CD8-positive, alpha-beta memory T cell (primary cell): ENCODE data around the gene KIF6. TPM values are rescaled to one million over a fixed set of nuclear protein-coding genes. Genes with fewer than 3 reads are reported as not detected.

Source experiments
- CTCF ChIA-PET: fragments of 350-600 bp; sonication (Branson Sonifier 250); formaldehyde crosslinking; loops from one replicate; lab custom pipeline; 2021; ENCODE audit warnings: antibody characterized with exemption; lab: Charles Lee
- POLR2A ChIA-PET: fragments of 350-600 bp; sonication (Branson Sonifier 250); formaldehyde crosslinking; loops from one replicate; lab custom pipeline; 2021; ENCODE audit warnings: antibody characterized with exemption; lab: Charles Lee
- DNase-seq, 5 donors: peaks; one replicate each; pipeline versions ENCODE4 v3.0.0 to v3.0.0-alpha.2; 2020 to 2022; ENCODE audit warnings: mixed read lengths in 1 of 5
- H3K27ac ChIP-seq: one replicate; pipeline ENCODE4 v1.7.0; 2013; ENCODE audit warnings: low read depth, mild to moderate bottlenecking, low read length, moderate library complexity
- H3K27me3 ChIP-seq: 2 replicates; pipeline ENCODE4 v1.7.0; 2013; ENCODE audit warnings: low read length, mild to moderate bottlenecking; ENCODE audit not compliant: insufficient read depth, poor library complexity, severe bottlenecking
- H3K36me3 ChIP-seq: 2 replicates; pipeline ENCODE4 v1.7.0; 2013; ENCODE audit warnings: mild to moderate bottlenecking, low read length, moderate library complexity; ENCODE audit not compliant: insufficient read depth
- H3K4me1 ChIP-seq: 2 replicates; pipeline ENCODE4 v1.7.0; 2013; ENCODE audit warnings: mild to moderate bottlenecking, low read length, moderate library complexity; ENCODE audit not compliant: insufficient read depth
- H3K4me3 ChIP-seq: 2 replicates; pipeline ENCODE4 v1.7.0; 2013; ENCODE audit warnings: mild to moderate bottlenecking, low read length
- H3K9me3 ChIP-seq: 2 replicates; pipeline ENCODE4 v1.7.0; 2013; ENCODE audit warnings: mild to moderate bottlenecking, low read length
- H3K27ac Mint-ChIP-seq, 8 donors: one replicate each; pipeline ENCODE4 v1.8.0; 2020 to 2021; ENCODE audit warnings: mixed read lengths in 8 of 8, mild to moderate bottlenecking in 6 of 8, inconsistent platforms in 3 of 8, moderate library complexity in 3 of 8
- H3K27me3 Mint-ChIP-seq, 2 donors: one replicate each; pipeline ENCODE4 v1.8.0; 2020 to 2021; ENCODE audit warnings: mixed read lengths in 2 of 2, mild to moderate bottlenecking in 1 of 2, moderate library complexity in 1 of 2
- H3K36me3 Mint-ChIP-seq, 3 donors: one replicate each; pipeline ENCODE4 v1.8.0; 2020 to 2021; ENCODE audit warnings: mixed read lengths in 3 of 3, inconsistent platforms in 1 of 3, mild to moderate bottlenecking in 1 of 3
- H3K4me1 Mint-ChIP-seq, 3 donors: one replicate each; pipeline ENCODE4 v1.8.0; 2020 to 2021; ENCODE audit warnings: mixed read lengths in 3 of 3, inconsistent platforms in 1 of 3, mild to moderate bottlenecking in 1 of 3
- H3K4me3 Mint-ChIP-seq, 7 donors: one replicate each; pipeline ENCODE4 v1.8.0; 2020 to 2021; ENCODE audit warnings: mixed read lengths in 7 of 7, mild to moderate bottlenecking in 6 of 7, moderate library complexity in 4 of 7, inconsistent platforms in 2 of 7
- H3K9me3 Mint-ChIP-seq, 5 donors: one replicate each; pipeline ENCODE4 v1.8.0; 2020 to 2022; ENCODE audit warnings: mixed read lengths in 5 of 5, mild to moderate bottlenecking in 3 of 5, moderate library complexity in 2 of 5, inconsistent platforms in 1 of 5
- polyA plus RNA-seq: library from polyadenylated mRNA; unstranded; fragments of 300-500 nt; fragmentation: Illumina TruSeq; gene quantifications from one replicate; pipeline ENCODE4 v1.2.3, GENCODE V29; 2021
- total RNA-seq, 2 experiments: library from RNA; stranded (reverse); gene quantifications; one replicate each; pipeline ENCODE4 v1.2.3, GENCODE V29; 2021

The KIF6 gene
- total and polyA plus RNA-seq, 3 experiments from 2014 or later: 0.22 TPM; not detected in 1

- no peaks in the 10 kb centered on the region for H3K36me3 ChIP-seq
- H3K27me3 Mint-ChIP-seq: peaks cover 0 to 10% of the 10 kb centered on the region in 2 donors
- no peak overlapping the region for H3K27ac Mint-ChIP-seq
- H3K9me3 ChIP-seq: no peaks in the 10 kb centered on the region
- no peaks in the 10 kb centered on the region for H3K4me1 ChIP-seq
- DNase-seq: no peak
- no peak overlapping the region for H3K27ac ChIP-seq
- no peaks in the 10 kb centered on the region for H3K36me3 Mint-ChIP-seq
- no peaks in the 10 kb centered on the region for H3K4me1 Mint-ChIP-seq
- ChIA-PET CTCF (no interaction called here), POLR2A (no interaction called here)
- no peaks in the 10 kb centered on the region for H3K27me3 ChIP-seq
- no peak overlapping the region for H3K4me3 ChIP-seq
- peaks cover 0 to 2% (median 0%) of the 10 kb centered on the region in 5 donors for H3K9me3 Mint-ChIP-seq
- no peak overlapping the region for H3K4me3 Mint-ChIP-seq
Measured at GRCh38 chr6:39590871-39591393, 134.3 kb downstream of the KIF6 start.

- no peak overlapping the region for H3K27ac ChIP-seq
- no peaks in the 10 kb centered on the region for H3K9me3 ChIP-seq
- Mint-ChIP-seq H3K4me3 (no peak overlapping the region), H3K27me3 (peaks cover 3 to 7% of the 10 kb centered on the region in 2 donors), H3K4me1 (no peaks in the 10 kb centered on the region), H3K9me3 (peaks cover 0 to 2% (median 0%) of the 10 kb centered on the region in 5 donors), H3K36me3 (no peaks in the 10 kb centered on the region), H3K27ac (no peak overlapping the region)
- no peak for DNase-seq
- no peaks in the 10 kb centered on the region for H3K4me1 ChIP-seq
- POLR2A ChIA-PET: no interaction called here
- no peak overlapping the region for H3K4me3 ChIP-seq
- CTCF ChIA-PET: no interaction called here
- no peaks in the 10 kb centered on the region for H3K36me3 ChIP-seq
- no peaks in the 10 kb centered on the region for H3K27me3 ChIP-seq
Measured at GRCh38 chr6:39587080-39587479, 138.1 kb downstream of the KIF6 start.

- Mint-ChIP-seq H3K4me3 (no peak overlapping the region), H3K27ac (no peak overlapping the region), H3K36me3 (no peaks in the 10 kb centered on the region), H3K27me3 (peaks cover 3 to 8% of the 10 kb centered on the region in 2 donors), H3K9me3 (no peaks in the 10 kb centered on the region), H3K4me1 (no peaks in the 10 kb centered on the region)
- H3K27ac ChIP-seq: no peak overlapping the region
- no peak overlapping the region for H3K4me3 ChIP-seq
- H3K4me1 ChIP-seq: no peaks in the 10 kb centered on the region
- ChIA-PET CTCF (no interaction called here), POLR2A (no interaction called here)
- no peaks in the 10 kb centered on the region for H3K9me3 ChIP-seq
- no peaks in the 10 kb centered on the region for H3K27me3 ChIP-seq
- no peak for DNase-seq
- H3K36me3 ChIP-seq: no peaks in the 10 kb centered on the region
Measured at GRCh38 chr6:39585641-39586040, 139.6 kb downstream of the KIF6 start.

GRCh38 chr6:39577446-39578165 is 147.6 kb downstream of the KIF6 start:
- no peaks in the 10 kb centered on the region for H3K9me3 ChIP-seq
- Mint-ChIP-seq H3K4me3 (no peak overlapping the region), H3K27ac (no peak overlapping the region), H3K36me3 (no peaks in the 10 kb centered on the region), H3K4me1 (no peaks in the 10 kb centered on the region), H3K27me3 (peaks cover 0 to 9% of the 10 kb centered on the region in 2 donors), H3K9me3 (peaks cover 0 to 3% (median 0%) of the 10 kb centered on the region in 5 donors)
- H3K27me3 ChIP-seq: no peaks in the 10 kb centered on the region
- ChIA-PET CTCF (interaction anchor here (1.5 kb wide), 1 partner anchor 36 kb away, joined by 3 read pairs; no protein-coding TSS in a partner anchor), POLR2A (no interaction called here)
- no peaks in the 10 kb centered on the region for H3K36me3 ChIP-seq
- H3K4me3 ChIP-seq: no peak overlapping the region
- H3K4me1 ChIP-seq: no peaks in the 10 kb centered on the region
- DNase-seq: no peak
- H3K27ac ChIP-seq: no peak overlapping the region

- ChIA-PET CTCF (interaction anchor here (1.5 kb wide), 1 partner anchor 36 kb away, joined by 3 read pairs; no protein-coding TSS in a partner anchor), POLR2A (no interaction called here)
- no peaks in the 10 kb centered on the region for H3K27me3 ChIP-seq
- DNase-seq: no peak
- no peaks in the 10 kb centered on the region for H3K4me1 ChIP-seq
- no peaks in the 10 kb centered on the region for H3K4me1 Mint-ChIP-seq
- H3K27ac Mint-ChIP-seq: no peak overlapping the region
- H3K4me3 Mint-ChIP-seq: no peak overlapping the region
- peaks cover 0 to 9% of the 10 kb centered on the region in 2 donors for H3K27me3 Mint-ChIP-seq
- no peak overlapping the region for H3K27ac ChIP-seq
- H3K4me3 ChIP-seq: no peak overlapping the region
- no peaks in the 10 kb centered on the region for H3K36me3 Mint-ChIP-seq
- no peaks in the 10 kb centered on the region for H3K9me3 ChIP-seq
- no peaks in the 10 kb centered on the region for H3K36me3 ChIP-seq
- peaks cover 0 to 3% (median 0%) of the 10 kb centered on the region in 5 donors for H3K9me3 Mint-ChIP-seq
Measured at GRCh38 chr6:39576556-39577303, 148.5 kb downstream of the KIF6 start.

GRCh38 chr6:39574991-39575390 is 150.2 kb downstream of the KIF6 start:
- no peaks in the 10 kb centered on the region for H3K9me3 ChIP-seq
- no peaks in the 10 kb centered on the region for H3K4me1 Mint-ChIP-seq
- H3K4me3 ChIP-seq: no peak overlapping the region
- no peaks in the 10 kb centered on the region for H3K36me3 ChIP-seq
- H3K36me3 Mint-ChIP-seq: no peaks in the 10 kb centered on the region
- no peak overlapping the region for H3K27ac Mint-ChIP-seq
- peaks cover 0 to 3% (median 0%) of the 10 kb centered on the region in 5 donors for H3K9me3 Mint-ChIP-seq
- no peak overlapping the region for H3K4me3 Mint-ChIP-seq
- H3K27me3 ChIP-seq: no peaks in the 10 kb centered on the region
- DNase-seq: no peak
- H3K4me1 ChIP-seq: no peaks in the 10 kb centered on the region
- CTCF ChIA-PET: no interaction called here
- POLR2A ChIA-PET: no interaction called here
- H3K27me3 Mint-ChIP-seq: peaks cover 0 to 11% of the 10 kb centered on the region in 2 donors
- H3K27ac ChIP-seq: no peak overlapping the region

- no peak overlapping the region for H3K4me3 ChIP-seq
- H3K4me3 Mint-ChIP-seq: no peak overlapping the region
- H3K9me3 ChIP-seq: no peaks in the 10 kb centered on the region
- peaks cover 0 to 3% (median 0%) of the 10 kb centered on the region in 5 donors for H3K9me3 Mint-ChIP-seq
- no peak overlapping the region for H3K27ac ChIP-seq
- H3K27me3 Mint-ChIP-seq: peaks cover 0 to 11% of the 10 kb centered on the region in 2 donors
- no peaks in the 10 kb centered on the region for H3K4me1 ChIP-seq
- no peaks in the 10 kb centered on the region for H3K36me3 ChIP-seq
- DNase-seq: no peak
- no peak overlapping the region for H3K27ac Mint-ChIP-seq
- POLR2A ChIA-PET: no interaction called here
- H3K4me1 Mint-ChIP-seq: no peaks in the 10 kb centered on the region
- H3K36me3 Mint-ChIP-seq: no peaks in the 10 kb centered on the region
- CTCF ChIA-PET: no interaction called here
- no peaks in the 10 kb centered on the region for H3K27me3 ChIP-seq
Measured at GRCh38 chr6:39573541-39573940, 151.7 kb downstream of the KIF6 start.
